Measurements from ENCODE around the gene RHOT2.

- TF ChIP-seq EZH2 (IDR thresholded peaks at IDR 0.05; ENCODE audit: borderline replicate concordance, low read length) (no peak), CTCF (IDR thresholded peaks at IDR 0.05; ENCODE audit: low read length) (no peak)
Observed at GRCh38 chr16:683396-684070, 15.6 kb downstream of the RHOT2 start.
